ENCODE results near the gene ARPC1B.
A peak's percentile ranks its signal among the peaks of the same experiment; 100 is the strongest.
"Not testable (repeated sequence)": the region's sequence is repeated elsewhere in the genome, so short reads cannot be mapped to it uniquely, and the experiment has no call there.

Gene ARPC1B

DNA sequence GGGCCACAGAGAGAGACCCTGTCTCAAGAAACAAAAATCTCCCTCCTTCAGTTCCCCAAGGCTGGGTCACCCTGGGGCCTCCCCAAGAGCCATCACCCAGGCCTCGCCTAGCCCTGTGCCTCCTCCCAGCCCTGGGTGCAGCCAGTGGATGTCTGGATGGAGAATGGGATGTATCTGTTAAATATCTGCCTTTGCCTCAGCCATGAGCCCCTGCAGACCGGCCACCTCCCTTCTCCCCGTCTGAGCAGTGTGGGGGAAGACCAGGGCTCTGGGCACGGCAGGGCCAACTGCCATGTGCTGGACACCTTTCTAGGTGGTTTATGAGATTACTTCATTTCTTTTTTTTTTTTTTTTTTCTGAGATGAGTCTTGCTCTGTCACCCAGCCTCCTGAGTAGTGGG, 10.0 kb downstream of the ARPC1B start:
- Histone ChIP-seq H3K4me3 (ENCODE audit: low read depth, low read length) (no peak overlapping the region), H3K27ac (no peak overlapping the region), H3K27me3 (replicated peaks) (no peaks in the 10 kb centered on the region), H3K36me3 (replicated peaks) (peaks cover 56% of the 10 kb centered on the region)
- DNase-seq: no peak
- in situ Hi-C loops (cut with HindIII; ENCODE audit: low pct_ligation_motif_present, low sequenced_read_pairs): no loop called here
- TF ChIP-seq, protein P1, sequence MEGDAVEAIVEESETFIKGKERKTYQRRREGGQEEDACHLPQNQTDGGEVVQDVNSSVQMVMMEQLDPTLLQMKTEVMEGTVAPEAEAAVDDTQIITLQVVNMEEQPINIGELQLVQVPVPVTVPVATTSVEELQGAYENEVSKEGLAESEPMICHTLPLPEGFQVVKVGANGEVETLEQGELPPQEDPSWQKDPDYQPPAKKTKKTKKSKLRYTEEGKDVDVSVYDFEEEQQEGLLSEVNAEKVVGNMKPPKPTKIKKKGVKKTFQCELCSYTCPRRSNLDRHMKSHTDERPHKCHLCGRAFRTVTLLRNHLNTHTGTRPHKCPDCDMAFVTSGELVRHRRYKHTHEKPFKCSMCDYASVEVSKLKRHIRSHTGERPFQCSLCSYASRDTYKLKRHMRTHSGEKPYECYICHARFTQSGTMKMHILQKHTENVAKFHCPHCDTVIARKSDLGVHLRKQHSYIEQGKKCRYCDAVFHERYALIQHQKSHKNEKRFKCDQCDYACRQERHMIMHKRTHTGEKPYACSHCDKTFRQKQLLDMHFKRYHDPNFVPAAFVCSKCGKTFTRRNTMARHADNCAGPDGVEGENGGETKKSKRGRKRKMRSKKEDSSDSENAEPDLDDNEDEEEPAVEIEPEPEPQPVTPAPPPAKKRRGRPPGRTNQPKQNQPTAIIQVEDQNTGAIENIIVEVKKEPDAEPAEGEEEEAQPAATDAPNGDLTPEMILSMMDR (IDR thresholded peaks at IDR 0.05; ENCODE audit: low read depth, low read length, missing control alignments): no peak

DNA sequence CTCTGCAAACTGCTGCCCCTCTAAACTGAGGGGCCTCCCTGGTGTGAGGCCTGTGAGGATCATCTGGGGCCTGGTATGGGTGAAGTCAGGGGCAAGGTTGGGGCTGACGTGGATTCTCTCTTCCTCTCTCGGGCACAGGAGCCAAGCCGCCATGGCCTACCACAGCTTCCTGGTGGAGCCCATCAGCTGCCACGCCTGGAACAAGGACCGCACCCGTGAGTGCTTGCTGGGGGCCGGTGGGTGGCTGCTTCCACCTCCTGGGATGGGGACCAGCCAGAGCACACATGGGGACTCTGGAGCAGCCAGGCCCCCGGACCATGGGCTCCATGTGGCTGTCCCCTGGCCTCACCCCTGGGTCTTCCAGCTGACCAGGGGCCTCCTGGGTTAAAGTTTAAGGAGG, 11.0 kb downstream of the ARPC1B start:
- in situ Hi-C loops (cut with HindIII; ENCODE audit: low pct_ligation_motif_present, low sequenced_read_pairs): no loop called here
- TF ChIP-seq, protein P1 (IDR thresholded peaks at IDR 0.05; ENCODE audit: low read depth, low read length, missing control alignments): no peak
- Histone ChIP-seq H3K36me3 (replicated peaks) (peaks cover 63% of the 10 kb centered on the region), H3K27ac (no peak overlapping the region), H3K4me3 (ENCODE audit: low read depth, low read length) (no peak overlapping the region), H3K27me3 (replicated peaks) (no peaks in the 10 kb centered on the region)
- no peak for DNase-seq

DNA sequence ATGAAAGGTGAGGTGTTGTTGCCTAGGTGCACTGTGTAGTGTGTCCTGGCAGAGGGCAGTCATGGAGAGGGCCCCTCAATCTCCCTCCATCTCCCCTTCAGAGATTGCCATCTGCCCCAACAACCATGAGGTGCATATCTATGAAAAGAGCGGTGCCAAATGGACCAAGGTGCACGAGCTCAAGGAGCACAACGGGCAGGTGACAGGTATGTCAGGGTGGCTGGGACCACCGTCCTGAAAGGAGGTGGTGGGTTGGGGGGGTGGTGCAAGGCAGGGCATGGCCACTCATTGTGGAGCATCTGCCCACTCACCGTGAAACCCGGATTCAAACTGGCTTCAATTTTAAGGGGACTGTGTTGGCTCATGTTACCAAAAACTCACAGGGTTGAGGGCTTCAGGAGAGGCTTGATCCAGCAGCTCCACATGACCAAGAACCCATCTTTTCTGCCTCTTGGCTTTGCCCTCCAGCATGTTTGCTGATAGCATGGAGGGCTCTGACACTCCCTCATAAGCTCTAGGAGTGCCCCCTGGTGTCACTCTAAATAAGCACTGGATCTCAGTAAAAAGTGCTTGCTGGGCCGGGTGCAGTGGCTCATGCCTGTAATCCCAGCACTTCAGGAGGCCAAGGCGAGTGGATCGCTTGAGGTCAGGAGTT, 12.2 kb downstream of the ARPC1B start:
- Histone ChIP-seq H3K36me3 (replicated peaks) (peaks cover 63% of the 10 kb centered on the region), H3K27ac (no peak overlapping the region), H3K27me3 (replicated peaks) (no peaks in the 10 kb centered on the region), H3K4me3 (ENCODE audit: low read depth, low read length) (no peak overlapping the region)
- no peak for DNase-seq
- TF ChIP-seq, protein P1 (IDR thresholded peaks at IDR 0.05; ENCODE audit: low read depth, low read length, missing control alignments): peak; percentile 54
- in situ Hi-C loops (cut with HindIII; ENCODE audit: low pct_ligation_motif_present, low sequenced_read_pairs): no loop called here

- in situ Hi-C loops (cut with HindIII; ENCODE audit: low pct_ligation_motif_present, low sequenced_read_pairs); H3K4me3 ChIP-seq (ENCODE audit: low read depth, low read length); H3K27me3 ChIP-seq (replicated peaks); DNase-seq; H3K27ac ChIP-seq: not testable (repeated sequence)
- peaks cover 66% of the 10 kb centered on the region for H3K36me3 ChIP-seq (replicated peaks)
These were observed 12.7 kb downstream of the ARPC1B start for GRCh38 chr7:99387239-99387635.

- Histone ChIP-seq H3K27me3 (replicated peaks) (no peaks in the 10 kb centered on the region), H3K27ac (no peak overlapping the region), H3K36me3 (replicated peaks) (peaks cover 71% of the 10 kb centered on the region), H3K4me3 (ENCODE audit: low read depth, low read length) (no peak overlapping the region)
- TF ChIP-seq, protein P1 (IDR thresholded peaks at IDR 0.05; ENCODE audit: low read depth, low read length, missing control alignments): no peak
- in situ Hi-C loops (cut with HindIII; ENCODE audit: low pct_ligation_motif_present, low sequenced_read_pairs): no loop called here
- no peak for DNase-seq
These were observed 13.4 kb downstream of the ARPC1B start for GRCh38 chr7:99387912-99388311.

DNA sequence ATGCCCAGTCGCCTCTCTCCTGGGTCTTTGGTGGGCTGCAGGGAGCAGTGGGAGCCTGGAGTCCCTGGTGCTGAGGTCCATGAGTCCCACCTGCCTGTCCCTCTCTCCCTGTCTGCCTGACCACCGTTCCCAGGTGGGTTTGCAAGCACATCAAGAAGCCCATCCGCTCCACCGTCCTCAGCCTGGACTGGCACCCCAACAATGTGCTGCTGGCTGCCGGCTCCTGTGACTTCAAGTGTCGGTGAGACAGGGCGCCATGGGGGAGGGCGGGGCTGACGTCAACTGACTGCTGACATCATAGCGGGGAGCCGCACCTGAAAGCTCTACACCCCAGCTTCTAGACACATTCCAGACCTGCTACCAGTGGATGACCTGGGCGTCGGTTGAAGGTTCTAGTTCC, 15.2 kb downstream of the ARPC1B start:
- Histone ChIP-seq H3K4me3 (ENCODE audit: low read depth, low read length) (no peak overlapping the region), H3K36me3 (replicated peaks) (peaks cover 87% of the 10 kb centered on the region), H3K27me3 (replicated peaks) (no peaks in the 10 kb centered on the region), H3K27ac (no peak overlapping the region)
- in situ Hi-C loops (cut with HindIII; ENCODE audit: low pct_ligation_motif_present, low sequenced_read_pairs): no loop called here
- TF ChIP-seq, protein P1 (IDR thresholded peaks at IDR 0.05; ENCODE audit: low read depth, low read length, missing control alignments): no peak
- no peak for DNase-seq
